SK-N-SH treated with all-trans-retinoic acid at 6 μM for 48 hours (cell line): Measurements from ENCODE around the gene TMEM229A.
"Not testable (repeated sequence)": the region's sequence is repeated elsewhere in the genome, so short reads cannot be mapped to it uniquely, and the experiment has no call there.

Experiments used
- ATAC-seq: fragments of 200-7000 bp; cut with Tn5 transposase; 3 replicates; pipeline ENCODE4 v1.9.1; 2020; ENCODE audit warnings: mild to moderate bottlenecking, moderate library complexity
- ARNTL ChIP-seq: fragments of 450-650 bp; formaldehyde crosslinking; IDR thresholded peaks from 2 replicates; pipeline ENCODE4 v1.5.0; 2020; ENCODE audit warnings: low read depth, mild to moderate bottlenecking, moderate library complexity, borderline replicate concordance
- CSDC2 ChIP-seq: fragments of 250-450 bp; sonication (Bioruptor Pico); IDR thresholded peaks from 2 replicates; pipeline ENCODE4 v1.5.0; 2020; ENCODE audit warnings: mild to moderate bottlenecking, moderate library complexity
- GLIS3 ChIP-seq: fragments of 250-450 bp; sonication (Bioruptor Pico); IDR thresholded peaks from 2 replicates; pipeline ENCODE4 v1.5.0; 2020; ENCODE audit warnings: mild to moderate bottlenecking, moderate library complexity
- ISL1 ChIP-seq: fragments of 250-450 bp; sonication (Bioruptor Pico); IDR thresholded peaks from 2 replicates; pipeline ENCODE4 v2.1.2; 2022; ENCODE audit warnings: mild to moderate bottlenecking, moderate library complexity
- OSR1 ChIP-seq: fragments of 250-450 bp; sonication (Bioruptor Pico); IDR thresholded peaks from 2 replicates; pipeline ENCODE4 v1.8.0; 2022; ENCODE audit warnings: moderate library complexity, mild to moderate bottlenecking, inconsistent platforms
- POU6F1 ChIP-seq: fragments of 250-450 bp; sonication (Bioruptor Pico); IDR thresholded peaks from 2 replicates; pipeline ENCODE4 v1.8.0; 2021; ENCODE audit warnings: low read depth, mild to moderate bottlenecking, moderate library complexity, borderline replicate concordance
- PPARA ChIP-seq: fragments of 250-450 bp; sonication (Bioruptor Pico); IDR thresholded peaks from 2 replicates; pipeline ENCODE4 v1.5.0; 2020; ENCODE audit warnings: mild to moderate bottlenecking, borderline replicate concordance
- RARB ChIP-seq: fragments of 250-450 bp; sonication (Bioruptor Pico); IDR thresholded peaks from 2 replicates; pipeline ENCODE4 v1.8.0; 2021; ENCODE audit warnings: mild to moderate bottlenecking, moderate library complexity
- SNAI2 ChIP-seq: fragments of 250-450 bp; sonication (Bioruptor Pico); IDR thresholded peaks from 2 replicates; pipeline ENCODE4 v1.5.0; 2020; ENCODE audit warnings: mild to moderate bottlenecking, moderate library complexity
- TCF4 ChIP-seq: fragments of 250-450 bp; sonication (Bioruptor Pico); IDR thresholded peaks from 2 replicates; pipeline ENCODE4 v1.8.0; 2021; ENCODE audit warnings: mild to moderate bottlenecking, moderate library complexity, borderline replicate concordance
- TOX ChIP-seq: fragments of 250-450 bp; sonication (Bioruptor Pico); IDR thresholded peaks from 2 replicates; pipeline ENCODE4 v1.8.0; 2021; ENCODE audit warnings: mild to moderate bottlenecking, moderate library complexity, borderline replicate concordance
- TSHZ2 ChIP-seq: fragments of 250-450 bp; sonication (Bioruptor Pico); IDR thresholded peaks from 2 replicates; pipeline ENCODE4 v1.5.0; 2020; ENCODE audit warnings: mild to moderate bottlenecking, moderate library complexity
- ZFP3 ChIP-seq: fragments of 250-450 bp; sonication (Bioruptor Pico); IDR thresholded peaks from 2 replicates; pipeline ENCODE4 v1.5.0; 2020; ENCODE audit warnings: mild to moderate bottlenecking, moderate library complexity
- ZNF565 ChIP-seq: fragments of 450-650 bp; formaldehyde crosslinking; conservative IDR thresholded peaks from 2 replicates; pipeline ENCODE4 v1.5.0; 2020; ENCODE audit warnings: low read depth, mild to moderate bottlenecking, moderate library complexity
- ZNF8 ChIP-seq: fragments of 450-650 bp; formaldehyde crosslinking; IDR thresholded peaks from 2 replicates; pipeline ENCODE4 v1.5.0; 2020; ENCODE audit warnings: mild to moderate bottlenecking, moderate library complexity
- TF ChIP-seq, protein P1 (sequence below): fragments of 250-450 bp; sonication (Bioruptor Pico); IDR thresholded peaks from 2 replicates; pipeline ENCODE4 v1.8.0; 2020; ENCODE audit warnings: mild to moderate bottlenecking, moderate library complexity, borderline replicate concordance
- TF ChIP-seq, protein P2 (sequence below): fragments of 250-450 bp; sonication (Bioruptor Pico); IDR thresholded peaks from 2 replicates; pipeline ENCODE4 v1.5.1; 2021; ENCODE audit warnings: mild to moderate bottlenecking, moderate library complexity

The TMEM229A gene

GRCh38 chr7:124057872-124058271, 25.0 kb upstream of the TMEM229A start:
- no peak for ATAC-seq
- TF ChIP-seq CSDC2 (CRISPR knock-in tag) (no peak), TSHZ2 (CRISPR knock-in tag) (peak; percentile 32; the same call in 1 of the 2 replicates)

DNA sequence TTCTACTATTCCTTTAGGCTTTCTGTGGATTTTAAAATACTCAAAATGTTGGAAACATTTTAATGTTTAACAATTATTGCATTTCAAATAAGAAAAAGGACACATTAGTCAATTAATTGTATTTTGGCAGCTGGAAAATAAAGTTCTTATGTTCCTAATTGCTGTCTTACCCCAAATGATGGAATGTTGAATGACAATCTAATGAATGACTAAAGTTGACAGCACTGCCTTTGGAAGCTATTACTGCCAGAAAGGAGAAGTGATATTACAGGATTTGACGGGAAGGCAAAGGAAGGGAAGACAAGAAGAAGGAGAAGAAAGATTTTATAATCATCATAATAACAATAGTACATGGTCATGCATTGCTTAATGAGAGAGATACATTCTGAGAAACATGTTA, 23.4 kb upstream of the TMEM229A start:
- no peak for TF ChIP-seq TOX (CRISPR knock-in tag)
- TF ChIP-seq RARB (CRISPR knock-in tag): no peak
- TF ChIP-seq TCF4: no peak
- TF ChIP-seq, protein P1, sequence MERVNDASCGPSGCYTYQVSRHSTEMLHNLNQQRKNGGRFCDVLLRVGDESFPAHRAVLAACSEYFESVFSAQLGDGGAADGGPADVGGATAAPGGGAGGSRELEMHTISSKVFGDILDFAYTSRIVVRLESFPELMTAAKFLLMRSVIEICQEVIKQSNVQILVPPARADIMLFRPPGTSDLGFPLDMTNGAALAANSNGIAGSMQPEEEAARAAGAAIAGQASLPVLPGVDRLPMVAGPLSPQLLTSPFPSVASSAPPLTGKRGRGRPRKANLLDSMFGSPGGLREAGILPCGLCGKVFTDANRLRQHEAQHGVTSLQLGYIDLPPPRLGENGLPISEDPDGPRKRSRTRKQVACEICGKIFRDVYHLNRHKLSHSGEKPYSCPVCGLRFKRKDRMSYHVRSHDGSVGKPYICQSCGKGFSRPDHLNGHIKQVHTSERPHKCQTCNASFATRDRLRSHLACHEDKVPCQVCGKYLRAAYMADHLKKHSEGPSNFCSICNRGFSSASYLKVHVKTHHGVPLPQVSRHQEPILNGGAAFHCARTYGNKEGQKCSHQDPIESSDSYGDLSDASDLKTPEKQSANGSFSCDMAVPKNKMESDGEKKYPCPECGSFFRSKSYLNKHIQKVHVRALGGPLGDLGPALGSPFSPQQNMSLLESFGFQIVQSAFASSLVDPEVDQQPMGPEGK (CRISPR knock-in tag): no peak
- TF ChIP-seq SNAI2 (CRISPR knock-in tag): no peak
- no peak for TF ChIP-seq POU6F1 (CRISPR knock-in tag)
- no peak for TF ChIP-seq ISL1
- TF ChIP-seq, protein P2, sequence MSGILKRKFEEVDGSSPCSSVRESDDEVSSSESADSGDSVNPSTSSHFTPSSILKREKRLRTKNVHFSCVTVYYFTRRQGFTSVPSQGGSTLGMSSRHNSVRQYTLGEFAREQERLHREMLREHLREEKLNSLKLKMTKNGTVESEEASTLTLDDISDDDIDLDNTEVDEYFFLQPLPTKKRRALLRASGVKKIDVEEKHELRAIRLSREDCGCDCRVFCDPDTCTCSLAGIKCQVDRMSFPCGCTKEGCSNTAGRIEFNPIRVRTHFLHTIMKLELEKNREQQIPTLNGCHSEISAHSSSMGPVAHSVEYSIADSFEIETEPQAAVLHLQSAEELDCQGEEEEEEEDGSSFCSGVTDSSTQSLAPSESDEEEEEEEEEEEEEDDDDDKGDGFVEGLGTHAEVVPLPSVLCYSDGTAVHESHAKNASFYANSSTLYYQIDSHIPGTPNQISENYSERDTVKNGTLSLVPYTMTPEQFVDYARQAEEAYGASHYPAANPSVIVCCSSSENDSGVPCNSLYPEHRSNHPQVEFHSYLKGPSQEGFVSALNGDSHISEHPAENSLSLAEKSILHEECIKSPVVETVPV: no peak
- TF ChIP-seq ZFP3 (CRISPR knock-in tag): no peak
- no peak for ATAC-seq

GRCh38 chr7:124051681-124052377, 19.0 kb upstream of the TMEM229A start:
- TF ChIP-seq ZNF8 (CRISPR knock-in tag) (no peak), ARNTL (no peak), PPARA (CRISPR knock-in tag) (no peak), TOX (CRISPR knock-in tag) (no peak), TCF4 (no peak), ZNF565 (CRISPR knock-in tag) (no peak)
- TF ChIP-seq, protein P1 (CRISPR knock-in tag): no peak
- no peak for ATAC-seq

GRCh38 chr7:124042826-124043225, 10.0 kb upstream of the TMEM229A start:
- TF ChIP-seq GLIS3 (no peak), ARNTL (no peak), CSDC2 (CRISPR knock-in tag) (no peak), TCF4 (no peak)
- no peak for ATAC-seq

- TF ChIP-seq OSR1 (CRISPR knock-in tag): no peak
- TF ChIP-seq PPARA (CRISPR knock-in tag): 0 out of 2 replicates have a peak, but pooled peaks have one; percentile 27
- no peak for ATAC-seq
Observed at GRCh38 chr7:124041439-124041838, 8.6 kb upstream of the TMEM229A start.

DNA sequence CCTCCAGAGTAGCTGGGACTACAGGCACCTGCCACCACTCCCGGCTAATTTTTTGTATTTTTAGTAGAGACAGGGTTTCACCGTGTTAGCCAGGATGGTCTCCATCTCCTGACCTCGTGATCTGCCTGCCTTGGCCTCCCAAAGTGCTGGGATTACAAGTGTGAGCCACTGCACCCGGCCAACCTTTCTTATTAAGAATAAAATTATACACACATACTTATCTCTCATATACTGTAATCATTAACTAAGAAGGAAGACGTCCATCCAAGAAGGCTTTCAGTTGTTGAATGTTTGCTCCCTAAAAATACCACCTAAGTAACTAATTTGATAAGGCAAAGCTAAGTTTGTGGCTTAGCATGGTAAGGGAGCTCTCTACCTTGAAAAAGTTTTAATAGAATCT, 5.0 kb upstream of the TMEM229A start:
- not testable (repeated sequence) for ATAC-seq
